Gastroesophageal sphincter (tissue), 4 donors: ENCODE data around the gene MYO1D. TPM values are rescaled to one million over a fixed set of nuclear protein-coding genes. Genes with fewer than 3 reads are reported as not detected.

Experiments used
- ATAC-seq: fragments of 150-250 bp; one replicate; pipeline ENCODE4 v1.9.1; 2016; ENCODE audit warnings: mild to moderate bottlenecking, moderate library complexity
- H3K27ac ChIP-seq, 4 donors: fragments of 200-600 bp; sonication (generic) in 3 of 4; 1 replicate in 3 of 4; 2 replicates in 1 of 4; pipeline ENCODE4 v1.5.1; 2016 to 2019
- H3K27me3 ChIP-seq: fragments of 200-600 bp; sonication (generic); one replicate; pipeline ENCODE4 v1.5.1; 2019
- H3K36me3 ChIP-seq, 2 donors: fragments of 200-600 bp; sonication (generic); one replicate each; pipeline ENCODE4 v1.5.1; 2019; ENCODE audit warnings: control low read depth in 1 of 2
- H3K4me1 ChIP-seq, 3 donors: fragments of 200-600 bp; sonication (generic); 1 replicate in 2 of 3; 2 replicates in 1 of 3; pipeline ENCODE4 v1.5.1; 2016 to 2019; ENCODE audit warnings: control low read depth in 2 of 3
- H3K4me3 ChIP-seq, 2 donors: fragments of 200-600 bp; sonication (generic); one replicate each; pipeline ENCODE4 v1.5.1; 2019; ENCODE audit warnings: mild to moderate bottlenecking in 1 of 2, moderate library complexity in 1 of 2
- H3K9me3 ChIP-seq, 3 donors: fragments of 200-600 bp; sonication (generic); one replicate each; pipeline ENCODE4 v1.5.1; 2017 to 2019; ENCODE audit warnings: control low read depth in 2 of 3
- EP300 ChIP-seq: sonication (generic); formaldehyde crosslinking; IDR thresholded peaks from one replicate; pipeline ENCODE4 v1.6.1; 2017; ENCODE audit warnings: antibody characterized with exemption, mild to moderate bottlenecking
- POLR2A ChIP-seq, 2 donors: fragments of 450-650 bp; IDR thresholded peaks; one replicate each; pipeline ENCODE4 v1.6.1; 2017; ENCODE audit warnings: antibody characterized with exemption in 2 of 2, mild to moderate bottlenecking in 2 of 2, moderate library complexity in 1 of 2
- POLR2AphosphoS5 ChIP-seq: sonication (generic); formaldehyde crosslinking; IDR thresholded peaks from one replicate; pipeline ENCODE4 v1.6.1; 2017; ENCODE audit warnings: antibody characterized with exemption
- WGBS, 2 donors: methylation state at CpG; one replicate each; pipeline ENCODE4 v1.1.5; 2018; ENCODE audit warnings: low coverage in 1 of 2; 5-methylcytosine and 5-hydroxymethylcytosine counted together
- total RNA-seq, 4 donors: library from RNA; depleted of rRNA; stranded (reverse); fragments of >200 nt; gene quantifications; one replicate each; pipeline ENCODE4 v1.1.0, GENCODE V29; 2016
- TF ChIP-seq, protein P1 (sequence below), 4 experiments: fragments of 200-600 bp in 2 of 4; fragments of 450-650 bp in 2 of 4; sonication (generic) in 1 of 4; IDR thresholded peaks; one replicate each; pipeline ENCODE4 v1.5.1; 2017 to 2019; ENCODE audit warnings: antibody characterized with exemption in 4 of 4, mild to moderate bottlenecking in 2 of 4, moderate library complexity in 2 of 4

Gene MYO1D
- total RNA-seq, 4 donors from 2014 or later, result 28.2 to 63.5 (median 47.2) TPM

DNA sequence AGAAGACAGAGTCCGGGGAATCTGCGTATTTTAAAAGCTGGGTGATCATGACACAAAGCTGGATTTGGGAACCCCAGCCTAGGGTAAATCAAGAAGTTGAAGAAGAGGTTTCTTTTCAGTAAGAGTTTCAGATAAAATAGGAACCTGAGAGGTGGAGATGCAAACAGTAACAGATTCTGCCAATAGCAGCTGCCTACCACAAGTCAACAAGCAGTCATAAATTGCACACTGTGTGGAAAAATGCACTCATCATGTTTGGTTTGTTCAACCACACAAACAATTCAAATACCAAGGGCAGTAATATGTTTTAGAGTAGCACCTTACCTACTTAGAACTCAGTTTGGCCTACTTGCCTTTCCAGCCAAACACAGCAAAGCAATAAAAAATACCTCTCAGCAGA is 14.0 kb downstream of the MYO1D start:
- Histone ChIP-seq H3K36me3 (no peaks in the 10 kb centered on the region), H3K9me3 (no peaks in the 10 kb centered on the region), H3K27me3 (no peaks in the 10 kb centered on the region), H3K4me1 (no peaks in the 10 kb centered on the region), H3K4me3 (no peak overlapping the region), H3K27ac (no peak overlapping the region)
- whole genome bisulfite sequencing, 2 donors, result 89 to 90% methylated on average over 2 of the region's 2 CpGs
- no peak for ATAC-seq
- TF ChIP-seq POLR2AphosphoS5 (no peak), POLR2A (IDR thresholded peaks at IDR 0.05) (no peak), EP300 (no peak)
- TF ChIP-seq, protein P1, sequence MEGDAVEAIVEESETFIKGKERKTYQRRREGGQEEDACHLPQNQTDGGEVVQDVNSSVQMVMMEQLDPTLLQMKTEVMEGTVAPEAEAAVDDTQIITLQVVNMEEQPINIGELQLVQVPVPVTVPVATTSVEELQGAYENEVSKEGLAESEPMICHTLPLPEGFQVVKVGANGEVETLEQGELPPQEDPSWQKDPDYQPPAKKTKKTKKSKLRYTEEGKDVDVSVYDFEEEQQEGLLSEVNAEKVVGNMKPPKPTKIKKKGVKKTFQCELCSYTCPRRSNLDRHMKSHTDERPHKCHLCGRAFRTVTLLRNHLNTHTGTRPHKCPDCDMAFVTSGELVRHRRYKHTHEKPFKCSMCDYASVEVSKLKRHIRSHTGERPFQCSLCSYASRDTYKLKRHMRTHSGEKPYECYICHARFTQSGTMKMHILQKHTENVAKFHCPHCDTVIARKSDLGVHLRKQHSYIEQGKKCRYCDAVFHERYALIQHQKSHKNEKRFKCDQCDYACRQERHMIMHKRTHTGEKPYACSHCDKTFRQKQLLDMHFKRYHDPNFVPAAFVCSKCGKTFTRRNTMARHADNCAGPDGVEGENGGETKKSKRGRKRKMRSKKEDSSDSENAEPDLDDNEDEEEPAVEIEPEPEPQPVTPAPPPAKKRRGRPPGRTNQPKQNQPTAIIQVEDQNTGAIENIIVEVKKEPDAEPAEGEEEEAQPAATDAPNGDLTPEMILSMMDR (IDR thresholded peaks at IDR 0.05), result no peak

DNA sequence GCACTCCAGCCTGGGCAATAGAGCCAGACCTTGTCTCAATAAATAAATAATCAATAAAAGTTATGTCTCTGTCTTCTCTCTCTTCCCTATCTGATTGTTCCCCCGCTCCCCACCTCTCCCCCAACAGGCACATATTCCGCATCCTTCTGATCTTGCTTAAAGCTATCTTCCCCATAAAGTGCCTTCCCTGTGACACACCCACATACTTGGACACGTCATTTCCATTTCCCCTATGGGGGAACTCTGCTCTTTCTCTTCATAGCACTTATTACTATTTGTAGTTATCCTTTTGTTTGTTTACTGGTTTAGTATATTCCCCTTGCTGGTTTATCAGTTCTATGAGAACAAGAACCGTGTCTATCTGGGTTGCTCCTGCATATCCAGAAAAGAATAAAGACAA is 14.9 kb downstream of the MYO1D start:
- Histone ChIP-seq H3K9me3 (no peaks in the 10 kb centered on the region), H3K27me3 (no peaks in the 10 kb centered on the region), H3K27ac (no peak overlapping the region), H3K4me1 (no peaks in the 10 kb centered on the region), H3K36me3 (no peaks in the 10 kb centered on the region), H3K4me3 (no peak overlapping the region)
- WGBS, 2 donors, result 83 to 100% methylated on average over 2 to 3 of the region's 4 CpGs
- no peak for TF ChIP-seq POLR2A (IDR thresholded peaks at IDR 0.05)
- no peak for TF ChIP-seq EP300
- TF ChIP-seq, protein P1 (IDR thresholded peaks at IDR 0.05), result no peak
- no peak for TF ChIP-seq POLR2AphosphoS5
- no peak for ATAC-seq

DNA sequence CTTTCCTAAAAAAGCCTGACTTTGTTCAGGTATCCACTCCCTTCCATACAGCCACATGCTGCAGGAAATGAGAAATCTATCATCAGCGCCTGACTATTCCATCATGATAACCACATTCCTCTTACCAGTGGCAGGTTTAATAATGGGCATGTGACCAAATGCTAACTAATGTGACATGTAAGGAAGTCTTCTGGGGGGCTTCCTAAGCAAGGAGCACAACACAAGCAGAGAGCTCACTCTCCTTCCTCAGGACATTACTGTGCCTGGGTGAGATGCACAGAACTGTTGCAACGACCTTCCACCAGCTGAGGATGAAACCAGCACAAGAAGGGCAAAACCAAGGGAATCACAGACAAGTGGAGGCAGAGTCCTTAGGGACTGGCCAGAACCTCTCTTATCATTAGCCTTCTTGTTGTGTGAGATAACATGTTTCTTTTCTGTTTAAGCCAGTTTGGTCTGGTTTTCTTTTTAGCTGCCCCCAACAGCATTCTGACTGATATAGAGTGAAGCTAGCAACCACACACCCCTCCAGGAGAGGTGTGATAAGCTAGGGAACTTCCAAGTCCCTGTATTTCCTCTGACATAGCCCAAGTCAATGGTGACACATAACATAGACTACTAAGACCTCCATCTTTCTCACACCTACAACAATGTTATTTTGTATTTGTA is 16.9 kb downstream of the MYO1D start:
- no peaks in the 10 kb centered on the region for H3K9me3 ChIP-seq
- H3K4me1 ChIP-seq, result no peaks in the 10 kb centered on the region
- H3K36me3 ChIP-seq, result no peaks in the 10 kb centered on the region
- ATAC-seq, result no peak
- TF ChIP-seq POLR2A (IDR thresholded peaks at IDR 0.05), result no peak
- TF ChIP-seq, protein P1 (IDR thresholded peaks at IDR 0.05), result no peak
- TF ChIP-seq POLR2AphosphoS5, result no peak
- TF ChIP-seq EP300, result no peak
- H3K27me3 ChIP-seq, result no peaks in the 10 kb centered on the region
- 80 to 83% methylated on average over 1 to 2 of the region's 2 CpGs for WGBS, 2 donors
- H3K27ac ChIP-seq, result no peak overlapping the region
- H3K4me3 ChIP-seq, result no peak overlapping the region

DNA sequence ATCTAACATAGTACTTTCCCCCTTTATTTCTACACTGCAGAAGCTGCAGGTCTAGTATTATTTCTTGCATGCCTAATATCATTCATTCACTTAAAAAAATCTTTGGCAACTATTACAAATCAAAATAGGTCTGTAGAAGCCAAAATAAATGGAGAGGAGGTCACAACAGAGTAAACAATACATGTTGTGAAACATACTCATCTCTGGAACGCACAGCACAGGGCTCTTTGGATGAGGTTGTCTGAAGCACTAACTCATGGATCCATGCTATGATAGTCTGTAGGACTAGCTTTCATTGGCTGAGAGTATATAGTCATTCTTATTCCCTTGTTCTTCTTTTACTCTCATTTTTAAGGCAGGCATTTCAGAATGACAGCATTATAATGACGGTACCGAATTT is 21.3 kb downstream of the MYO1D start:
- H3K27ac ChIP-seq, result no peak overlapping the region
- H3K4me3 ChIP-seq, result no peak overlapping the region
- no peaks in the 10 kb centered on the region for H3K27me3 ChIP-seq
- H3K36me3 ChIP-seq, result no peaks in the 10 kb centered on the region
- H3K9me3 ChIP-seq, result no peaks in the 10 kb centered on the region
- ATAC-seq, result no peak
- TF ChIP-seq EP300 (no peak), POLR2A (IDR thresholded peaks at IDR 0.05) (no peak), POLR2AphosphoS5 (no peak)
- TF ChIP-seq, protein P1 (IDR thresholded peaks at IDR 0.05), result no peak
- H3K4me1 ChIP-seq, result no peaks in the 10 kb centered on the region
- 88 to 90% methylated on average over 3 of the region's 3 CpGs for WGBS, 2 donors

DNA sequence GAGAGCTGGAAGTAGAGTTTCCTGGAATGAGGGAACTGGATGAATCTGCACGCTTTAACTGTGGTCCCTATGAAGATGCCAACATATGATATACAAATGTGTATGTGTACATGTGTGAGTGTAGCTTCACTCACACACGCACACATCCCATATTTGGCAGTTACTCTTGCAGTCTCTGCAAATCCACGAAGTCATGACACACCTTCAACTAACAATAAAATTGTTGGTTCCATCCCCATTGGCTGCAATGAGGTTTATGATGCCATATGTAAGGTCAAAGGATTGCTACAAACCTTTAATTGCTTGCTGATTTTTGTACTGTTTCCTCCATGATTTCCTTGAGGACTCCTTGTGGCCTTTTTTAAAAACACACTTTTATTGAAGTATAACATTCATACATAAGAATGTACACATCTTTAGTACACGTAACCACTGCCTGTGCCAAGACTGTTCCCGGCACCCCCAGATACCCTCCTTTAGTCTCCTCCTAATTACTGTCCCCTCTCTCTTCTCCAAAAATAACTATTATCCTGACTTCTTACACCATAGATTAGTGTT is 22.0 kb downstream of the MYO1D start:
- 83% methylated on average over 5 of the region's 5 CpGs for WGBS, 2 donors
- Histone ChIP-seq H3K27me3 (no peaks in the 10 kb centered on the region), H3K4me3 (no peak overlapping the region), H3K27ac (no peak overlapping the region), H3K4me1 (no peaks in the 10 kb centered on the region), H3K9me3 (no peaks in the 10 kb centered on the region), H3K36me3 (no peaks in the 10 kb centered on the region)
- TF ChIP-seq POLR2A (IDR thresholded peaks at IDR 0.05), result no peak
- TF ChIP-seq EP300, result no peak
- no peak for TF ChIP-seq POLR2AphosphoS5
- TF ChIP-seq, protein P1 (IDR thresholded peaks at IDR 0.05), result no peak
- ATAC-seq, result no peak
